Cardiac muscle cell (in vitro differentiated cells and primary cell): ENCODE measurements around the gene PRR16. TPM values are rescaled to one million over a fixed set of nuclear protein-coding genes. Genes with fewer than 3 reads are reported as not detected.

Source experiments
- DNase-seq, 2 donors: peaks; one replicate each; pipeline versions ENCODE4 v3.0.0 to v3.0.0-alpha.2; 2010 to 2017; ENCODE audit warnings: low read depth in 1 of 2, low spot score in 1 of 2
- H3K27ac ChIP-seq: fragments of 200-600 bp; sonication (generic); 2 replicates; pipeline ENCODE4 v1.5.1; 2016
- H3K27me3 ChIP-seq: fragments of 200-600 bp; sonication (generic); 2 replicates; pipeline ENCODE4 v1.6.0; 2016; ENCODE audit warnings: control low read depth
- H3K36me3 ChIP-seq: fragments of 200-600 bp; sonication (generic); 2 replicates; pipeline ENCODE4 v1.5.1; 2016; ENCODE audit warnings: control low read depth
- H3K4me1 ChIP-seq: fragments of 200-600 bp; sonication (generic); 2 replicates; pipeline ENCODE4 v1.8.1; 2017; ENCODE audit warnings: low read depth, mild to moderate bottlenecking, mixed run types
- H3K4me3 ChIP-seq: fragments of 200-600 bp; sonication (generic); 2 replicates; pipeline ENCODE4 v1.5.1; 2016; ENCODE audit warnings: mild to moderate bottlenecking
- H3K9me3 ChIP-seq: fragments of 200-600 bp; sonication (generic); 2 replicates; pipeline ENCODE4 v1.5.1; 2017; ENCODE audit warnings: low read depth, mild to moderate bottlenecking, control low read depth
- CTCF ChIP-seq: IDR thresholded peaks from 2 replicates; pipeline ENCODE4 v1.5.1; 2012; ENCODE audit warnings: low read depth, mild to moderate bottlenecking, low read length
- polyA plus RNA-seq: library from polyadenylated mRNA; unstranded; fragments of >200 nt; fragmentation: Nextera tagmentation; extraction: Ambion mirVana; gene quantifications from 2 replicates; pipeline ENCODE4 v1.2.1, GENCODE V29; 2016
- total RNA-seq: library from RNA; depleted of rRNA; stranded (reverse); fragments of >200 nt; gene quantifications from 2 replicates; pipeline ENCODE4 v1.2.3, GENCODE V29; 2016

Gene PRR16
- total and polyA plus RNA-seq, 2 experiments from 2014 or later = 2.3 to 5.4 TPM

GRCh38 chr5:120510994-120511686 lies 47.0 kb downstream of the PRR16 start:
- Histone ChIP-seq H3K9me3 (no peaks in the 10 kb centered on the region), H3K27ac (no peak overlapping the region), H3K36me3 (no peaks in the 10 kb centered on the region), H3K27me3 (no peaks in the 10 kb centered on the region), H3K4me1 (no peaks in the 10 kb centered on the region), H3K4me3 (no peak overlapping the region)
- no peak for DNase-seq
- TF ChIP-seq CTCF = no peak

GRCh38 chr5:120512068-120512467 lies 48.0 kb downstream of the PRR16 start:
- Histone ChIP-seq H3K27ac (no peak overlapping the region), H3K4me3 (no peak overlapping the region), H3K4me1 (no peaks in the 10 kb centered on the region), H3K9me3 (no peaks in the 10 kb centered on the region), H3K36me3 (no peaks in the 10 kb centered on the region), H3K27me3 (no peaks in the 10 kb centered on the region)
- TF ChIP-seq CTCF = no peak
- DNase-seq = no peak

GRCh38 chr5:120512791-120513650 lies 48.9 kb downstream of the PRR16 start:
- TF ChIP-seq CTCF = no peak
- Histone ChIP-seq H3K4me3 (no peak overlapping the region), H3K36me3 (no peaks in the 10 kb centered on the region), H3K4me1 (no peaks in the 10 kb centered on the region), H3K27me3 (no peaks in the 10 kb centered on the region), H3K9me3 (no peaks in the 10 kb centered on the region), H3K27ac (no peak overlapping the region)
- no peak for DNase-seq

GRCh38 chr5:120516805-120517204 lies 52.7 kb downstream of the PRR16 start:
- H3K4me3 ChIP-seq = no peak overlapping the region
- no peaks in the 10 kb centered on the region for H3K9me3 ChIP-seq
- no peaks in the 10 kb centered on the region for H3K4me1 ChIP-seq
- DNase-seq = peak in 1 of 2 donors; percentile 11
- no peak overlapping the region for H3K27ac ChIP-seq
- no peaks in the 10 kb centered on the region for H3K27me3 ChIP-seq
- H3K36me3 ChIP-seq = no peaks in the 10 kb centered on the region
- TF ChIP-seq CTCF = no peak

- Histone ChIP-seq H3K4me1 (no peaks in the 10 kb centered on the region), H3K4me3 (no peak overlapping the region), H3K27ac (no peak overlapping the region), H3K9me3 (no peaks in the 10 kb centered on the region), H3K27me3 (no peaks in the 10 kb centered on the region), H3K36me3 (no peaks in the 10 kb centered on the region)
- no peak for TF ChIP-seq CTCF
- DNase-seq = no peak
Measured at GRCh38 chr5:120517607-120518252, 53.6 kb downstream of the PRR16 start.
